Measurements from ENCODE around the gene D2HGDH. TPM values are rescaled to one million over a fixed set of nuclear protein-coding genes. Genes with fewer than 3 reads are reported as not detected.

D2HGDH gene
- total and polyA plus RNA-seq, 10 of the 15 experiments (the other 5 are each of a cell fraction or from before 2014, with no cell fraction given), result 0.52 to 32.1 (median 11.0) TPM

DNA sequence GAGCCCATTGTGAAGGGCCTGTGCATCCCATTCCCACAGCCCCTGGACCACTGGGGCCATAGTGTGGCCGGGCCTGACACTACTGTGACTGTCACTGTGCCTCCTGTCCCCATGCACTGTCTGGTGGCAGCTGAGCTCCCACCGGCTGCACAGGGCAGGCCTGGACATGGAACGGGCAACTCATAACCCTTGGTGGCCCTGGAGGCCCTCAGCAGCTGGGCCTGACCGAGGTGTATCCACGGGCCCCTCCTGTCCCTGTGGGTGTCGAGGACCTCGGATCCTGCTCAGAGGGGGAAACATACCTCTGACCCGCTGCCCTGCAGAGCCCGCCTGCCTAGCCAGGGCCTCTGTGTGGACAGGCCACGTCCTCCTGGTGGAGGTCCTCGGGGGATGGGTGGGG is 34.4 kb downstream of the D2HGDH start:
- H3K9ac ChIP-seq (ENCODE audit: control insufficient read depth, insufficient read depth, low read length), result no peak overlapping the region
- ATAC-seq (no peak), FAIRE-seq (no peak), DNase-seq (ENCODE audit: low read depth, low spot score) (no peak)
- H2AFZ ChIP-seq (ENCODE audit: control insufficient read depth, low read depth, low read length), result no peak overlapping the region
- no peak for TF ChIP-seq KLF5 (IDR thresholded peaks at IDR 0.05; ENCODE audit: partially characterized antibody)
- TF ChIP-seq RCOR1 (conservative IDR thresholded peaks at IDR 0.05; ENCODE audit: low read depth, low read length), result no peak
- no peak for TF ChIP-seq BCL11A (IDR thresholded peaks at IDR 0.05; ENCODE audit: low read depth, low read length)
- no peak for TF ChIP-seq EP300 (IDR thresholded peaks at IDR 0.05; ENCODE audit: borderline replicate concordance in 1 of 2, control insufficient read depth in 1 of 2, low read depth in 2 of 2, low read length in 2 of 2)
- TF ChIP-seq EZH2 (IDR thresholded peaks at IDR 0.05; ENCODE audit: borderline replicate concordance, control insufficient read depth, low read depth, low read length), result no peak
- no peak for TF ChIP-seq SIX5 (IDR thresholded peaks at IDR 0.05; ENCODE audit: low read depth, low read length, severe bottlenecking)
- no peak for TF ChIP-seq CBFB (IDR thresholded peaks at IDR 0.05; ENCODE audit: low read depth)
- TF ChIP-seq MTA3 (IDR thresholded peaks at IDR 0.05; ENCODE audit: borderline replicate concordance, low read length), result no peak
- no peak for TF ChIP-seq MAX (IDR thresholded peaks at IDR 0.05; ENCODE audit: low read depth, low read length)
- no peak for TF ChIP-seq NKRF (conservative IDR thresholded peaks at IDR 0.05)
- no peak for TF ChIP-seq RFX5 (IDR thresholded peaks at IDR 0.05; ENCODE audit: low read depth, low read length)
- no peak for TF ChIP-seq NFYB (IDR thresholded peaks at IDR 0.05; ENCODE audit: insufficient read depth, low read depth, low read length)
- no peak for TF ChIP-seq YBX1 (IDR thresholded peaks at IDR 0.05)
- no peak for TF ChIP-seq FOXM1 (IDR thresholded peaks at IDR 0.05; ENCODE audit: low read depth, low read length)
- TF ChIP-seq IRF3 (IDR thresholded peaks at IDR 0.05), result no peak
- TF ChIP-seq GABPA (IDR thresholded peaks at IDR 0.05; ENCODE audit: low read depth), result no peak
- TF ChIP-seq SREBF1 (IDR thresholded peaks at IDR 0.05; ENCODE audit: low read length), result no peak
- ChIA-PET CTCF (no interaction called here), SMC1A (ENCODE audit: uncharacterized antibody, unreplicated experiment) (no interaction called here), RAD21 (ENCODE audit: unreplicated experiment) (no interaction called here), POLR2A (no interaction called here)
- intact Hi-C loops (cut with micrococcal nuclease; ENCODE audit: unreplicated experiment), result no loop called here
- H3K9me3 ChIP-seq (replicated peaks; ENCODE audit: control insufficient read depth, insufficient read depth, low read length), result no peaks in the 10 kb centered on the region
- no peaks in the 10 kb centered on the region for H4K20me1 ChIP-seq (ENCODE audit: control insufficient read depth, insufficient read depth)
- H3K36me3 ChIP-seq (ENCODE audit: control insufficient read depth in 2 of 2, insufficient read depth in 2 of 2, low read length in 1 of 2), result no peaks in the 10 kb centered on the region
- H3K27me3 ChIP-seq (replicated peaks in 1 of 2; ENCODE audit: control insufficient read depth in 2 of 2, insufficient read depth in 2 of 2, low read length in 1 of 2), result no peaks in the 10 kb centered on the region
- no peak overlapping the region for H3K27ac ChIP-seq (ENCODE audit: control insufficient read depth, insufficient read depth)
- BruUV-seq (replicated peaks), result no TSS peak
- H3K79me2 ChIP-seq (ENCODE audit: control insufficient read depth, insufficient read depth, low read length), result no peaks in the 10 kb centered on the region
- H3K4me2 ChIP-seq (ENCODE audit: control insufficient read depth, insufficient read depth), result no peak overlapping the region
- in situ Hi-C loops (cut with MboI), result no loop called here
- 86% methylated on average over 11 of the region's 11 CpGs for WGBS (ENCODE audit: insufficient coverage, insufficient replicate concordance, low lambda C conversion rate, missing lambda C conversion rate)
- peaks cover 16% of the 10 kb centered on the region for H3K4me1 ChIP-seq (ENCODE audit: control insufficient read depth, insufficient read depth, low read length)
- H3K4me3 ChIP-seq, result no peak overlapping the region
